ENCODE measurements around the gene TIMM23B.
"Not testable (repeated sequence)": the region's sequence is repeated elsewhere in the genome, so short reads cannot be mapped to it uniquely, and the experiment has no call there.

TIMM23B gene

DNA sequence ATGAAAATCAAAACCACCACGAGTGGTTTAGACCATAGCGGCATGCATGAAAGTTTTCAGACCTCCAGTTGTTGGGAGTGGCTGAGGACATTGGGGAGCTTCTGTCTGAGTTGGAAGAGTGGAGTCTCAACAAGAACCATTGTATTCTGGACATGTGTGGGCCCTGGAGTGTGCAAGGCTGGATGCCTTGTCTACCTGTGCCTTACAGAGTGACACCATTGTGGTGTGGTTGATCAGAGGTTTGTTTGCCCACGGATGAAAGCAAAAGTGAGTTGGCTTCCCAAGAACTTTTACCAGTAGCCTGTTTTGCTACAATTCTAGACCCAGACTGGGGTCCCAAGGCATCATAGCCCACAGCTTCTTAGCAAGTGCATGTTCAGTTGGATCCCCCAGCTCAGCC is 35.9 kb downstream of the TIMM23B start:
- DNase-seq (ENCODE audit: low spot score) = not testable (repeated sequence)

GRCh38 chr10:49987207-49987606 is 45.4 kb downstream of the TIMM23B start:
- not testable (repeated sequence) for DNase-seq (ENCODE audit: low spot score)

DNA sequence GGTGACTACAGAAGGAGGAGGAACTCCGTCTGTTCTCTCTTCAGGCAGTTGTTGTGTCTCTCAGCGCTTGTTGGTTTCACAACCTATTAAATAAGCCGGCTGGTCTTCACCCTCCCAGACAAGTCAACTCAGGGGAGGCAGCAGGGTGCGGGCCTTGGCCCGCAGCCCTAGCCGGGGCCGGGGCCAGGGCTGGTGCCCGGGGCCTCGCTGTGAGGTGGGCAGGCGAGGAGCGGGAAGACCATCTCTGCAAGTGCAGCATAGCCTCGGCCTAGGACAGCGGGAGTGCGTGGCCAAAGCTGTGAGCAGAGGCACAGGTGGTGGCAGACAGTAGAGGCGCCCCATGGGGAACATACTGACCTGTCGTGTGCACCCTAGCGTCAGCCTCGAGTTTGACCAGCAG is 46.5 kb downstream of the TIMM23B start, which contains the start of gene AGAP6:
TSS of gene AGAP6 (plus strand) at position 31 of the 400 bp plus-strand sequence. CDS start at position 341, 310 bp downstream.
- DNase-seq (ENCODE audit: low spot score) = not testable (repeated sequence)

- DNase-seq (ENCODE audit: low spot score) = not testable (repeated sequence)
Measured at GRCh38 chr10:49995321-49995720, 53.5 kb downstream of the TIMM23B start.

DNA sequence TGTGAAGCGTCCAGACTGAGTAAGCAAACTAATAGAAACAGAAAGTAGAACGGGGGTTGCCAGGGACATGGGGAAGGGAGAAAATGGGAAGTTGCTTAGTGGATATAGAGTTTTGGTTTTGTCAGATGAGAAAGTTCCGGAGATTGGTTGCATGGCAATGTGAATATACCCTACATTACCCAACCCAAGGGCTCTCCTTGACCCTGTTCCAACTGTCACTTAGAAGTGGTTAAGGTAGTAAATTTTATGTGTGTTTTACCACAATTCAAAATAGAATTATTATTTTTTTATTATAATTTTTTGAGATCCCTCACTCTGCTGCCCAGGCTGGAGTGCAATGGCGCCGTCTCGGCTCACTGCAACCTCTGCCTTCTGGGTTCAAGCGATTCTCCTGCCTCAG is 72.2 kb downstream of the TIMM23B start:
- not testable (repeated sequence) for DNase-seq (ENCODE audit: low spot score)

DNA sequence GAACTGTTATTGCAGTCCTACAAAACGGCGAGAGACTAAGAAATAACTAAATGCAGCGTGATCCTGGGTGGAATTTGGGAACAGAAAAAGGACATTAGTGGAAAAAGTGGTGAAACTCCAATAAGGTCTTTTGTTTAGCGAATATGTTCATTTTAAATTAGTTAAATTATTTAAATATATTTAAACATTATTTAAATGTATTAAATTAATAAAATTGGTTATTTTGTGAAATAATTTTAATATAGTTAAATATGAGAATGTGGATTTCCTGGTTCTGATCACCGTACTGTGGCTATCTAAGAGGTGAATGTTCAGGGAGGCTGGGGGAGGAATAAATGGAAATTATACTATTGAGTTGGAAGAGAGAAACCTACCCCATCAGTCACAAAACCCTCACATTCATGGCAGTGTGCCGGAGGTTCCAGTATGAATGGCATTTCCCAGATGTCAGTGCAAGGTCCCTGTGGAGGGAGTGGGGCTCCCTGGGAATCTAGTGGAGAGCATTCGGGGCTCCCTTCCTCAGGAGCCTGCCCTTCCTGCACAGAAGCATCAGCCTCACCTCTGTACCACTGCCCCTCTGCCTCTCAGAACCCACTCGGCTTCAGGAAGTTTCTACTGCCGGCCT is 73.9 kb downstream of the TIMM23B start:
- DNase-seq (ENCODE audit: low spot score) = not testable (repeated sequence)

DNA sequence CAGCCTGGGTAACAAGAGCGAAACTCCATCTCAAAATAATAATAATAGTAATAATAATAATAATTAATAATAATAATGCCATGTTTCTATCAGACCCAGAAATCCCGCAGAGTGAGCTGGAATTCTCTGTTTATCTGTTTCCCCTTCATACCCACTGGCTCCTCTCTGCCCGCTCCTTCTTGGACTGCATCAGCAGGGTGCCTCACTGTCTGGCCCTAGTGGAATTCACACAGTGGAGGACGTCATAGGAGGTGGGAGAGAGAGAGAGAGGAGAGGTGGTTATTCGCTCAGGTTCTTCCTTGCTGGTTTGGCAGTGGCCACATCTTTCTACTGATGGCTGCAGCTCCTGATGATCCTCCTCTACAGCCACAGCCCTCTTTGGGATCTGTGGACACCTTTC is 75.1 kb downstream of the TIMM23B start:
- not testable (repeated sequence) for DNase-seq (ENCODE audit: low spot score)

DNA sequence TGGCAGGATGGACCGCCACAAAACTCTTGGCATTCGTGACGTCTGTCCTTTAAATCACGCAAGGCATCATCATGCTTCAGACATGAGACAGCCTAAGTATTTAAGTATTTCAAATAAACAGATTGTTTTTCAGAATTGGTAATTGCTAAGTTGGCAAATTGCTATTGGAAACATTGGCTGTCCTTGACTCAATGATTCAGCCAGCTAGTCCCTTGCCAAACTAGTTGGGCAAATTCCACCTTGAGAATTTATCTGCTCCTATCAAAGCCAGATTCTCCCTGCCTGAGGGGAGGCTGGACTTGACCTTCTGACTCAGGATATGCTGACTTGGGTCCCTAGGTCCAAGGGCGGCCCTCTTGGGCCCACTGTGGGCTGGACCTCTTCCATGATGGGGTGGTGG is 75.8 kb downstream of the TIMM23B start:
- DNase-seq (ENCODE audit: low spot score) = not testable (repeated sequence)

GRCh38 chr10:50019279-50019678 is 77.4 kb downstream of the TIMM23B start:
- DNase-seq (ENCODE audit: low spot score) = not testable (repeated sequence)

DNA sequence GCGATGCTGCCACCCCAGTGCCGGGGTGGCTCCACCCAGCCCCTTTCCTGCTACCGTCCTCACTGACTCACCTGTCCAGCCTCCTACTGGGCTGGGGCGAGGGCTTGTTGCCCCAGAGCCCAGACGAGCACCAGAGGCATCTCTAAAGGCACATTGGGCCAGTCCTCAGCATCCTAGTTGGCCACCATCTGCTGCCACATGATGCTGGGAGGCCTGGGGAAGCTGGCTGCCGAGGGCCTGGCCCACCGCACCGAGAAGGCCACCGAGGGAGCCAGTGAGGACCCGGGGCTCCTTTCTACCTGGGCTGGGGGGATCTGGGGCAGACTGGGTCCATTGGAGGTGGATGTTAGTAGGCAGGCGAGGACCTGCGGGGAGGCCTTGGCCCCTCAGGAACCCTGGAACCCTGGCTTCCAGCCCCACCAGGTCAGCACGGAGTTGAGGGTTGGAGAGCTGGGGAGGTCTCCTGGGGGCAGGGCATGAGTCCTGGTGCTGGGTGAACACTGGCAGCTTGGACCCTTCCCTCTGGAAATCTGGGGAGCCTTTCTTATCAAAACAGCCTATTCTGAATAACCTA is 78.7 kb downstream of the TIMM23B start:
- DNase-seq (ENCODE audit: low spot score) = not testable (repeated sequence)

DNA sequence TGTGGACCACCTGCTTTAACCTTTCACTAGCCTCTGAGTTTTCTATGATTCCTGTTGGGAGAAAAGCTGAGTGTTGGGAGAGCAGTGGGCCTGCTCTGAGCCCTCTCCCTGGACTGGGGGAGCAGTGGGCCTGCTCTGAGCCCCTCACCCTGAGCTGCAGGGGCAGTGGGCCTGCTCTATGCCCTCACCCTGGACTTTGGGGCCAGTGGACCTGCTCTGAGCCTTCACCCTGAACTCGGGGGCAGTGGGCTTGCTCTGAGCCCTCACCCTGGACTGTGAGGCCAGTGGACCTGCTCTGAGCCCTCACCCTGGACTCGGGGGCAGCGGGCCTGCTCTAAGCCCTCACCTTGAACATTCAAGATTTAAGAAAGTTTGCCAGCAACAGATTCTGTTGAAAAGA is 79.8 kb downstream of the TIMM23B start:
- DNase-seq (ENCODE audit: low spot score) = no peak
